ENCODE measurements around the gene LAMB3.

LAMB3 gene

DNA sequence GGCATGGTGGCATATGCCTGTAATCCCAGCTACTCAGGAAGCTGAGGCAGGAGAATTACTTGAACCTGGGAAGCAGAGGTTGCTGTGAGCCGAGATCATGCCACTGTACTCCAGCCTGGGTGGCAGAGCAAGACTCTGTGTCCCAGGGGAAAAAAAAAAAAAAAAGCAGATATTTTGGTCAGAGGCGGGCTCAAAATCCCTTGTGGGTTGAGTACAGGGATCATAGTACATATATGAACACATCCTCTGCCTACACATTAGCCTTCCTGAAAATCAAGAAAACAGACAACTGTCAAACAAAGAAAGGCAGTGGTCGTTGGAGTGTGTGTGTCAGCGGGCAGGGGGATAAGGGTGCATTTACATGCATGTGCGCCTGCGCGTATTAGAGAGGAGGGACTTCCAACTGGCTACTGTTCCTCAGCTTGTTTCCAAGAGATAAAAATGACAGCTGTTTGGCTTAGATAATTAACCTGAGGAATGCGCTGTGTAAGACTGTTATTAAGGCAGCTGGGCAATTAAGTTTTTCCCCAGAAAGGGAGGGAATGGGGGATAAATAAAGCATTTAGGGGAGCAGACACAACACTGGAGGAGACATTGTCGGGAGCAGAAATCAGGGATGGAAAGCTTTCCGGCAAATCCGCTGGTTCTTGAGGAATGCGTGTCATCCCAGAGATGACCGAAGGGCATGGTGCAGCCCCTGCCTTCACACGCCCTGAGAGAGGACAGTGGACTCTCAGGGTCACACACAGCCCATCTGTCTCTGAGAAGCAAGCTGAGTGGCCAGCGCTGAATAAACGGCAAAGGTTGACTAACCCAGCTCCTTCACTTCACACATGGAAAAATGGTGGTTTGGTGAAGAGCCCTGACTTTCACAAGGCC lies 6.4 kb downstream of the LAMB3 start:
- TF ChIP-seq CTCF (IDR thresholded peaks at IDR 0.05; ENCODE audit: low read depth, low read length): no peak
- H3K4me3 ChIP-seq (ENCODE audit: low read depth, low read length): no peak overlapping the region

DNA sequence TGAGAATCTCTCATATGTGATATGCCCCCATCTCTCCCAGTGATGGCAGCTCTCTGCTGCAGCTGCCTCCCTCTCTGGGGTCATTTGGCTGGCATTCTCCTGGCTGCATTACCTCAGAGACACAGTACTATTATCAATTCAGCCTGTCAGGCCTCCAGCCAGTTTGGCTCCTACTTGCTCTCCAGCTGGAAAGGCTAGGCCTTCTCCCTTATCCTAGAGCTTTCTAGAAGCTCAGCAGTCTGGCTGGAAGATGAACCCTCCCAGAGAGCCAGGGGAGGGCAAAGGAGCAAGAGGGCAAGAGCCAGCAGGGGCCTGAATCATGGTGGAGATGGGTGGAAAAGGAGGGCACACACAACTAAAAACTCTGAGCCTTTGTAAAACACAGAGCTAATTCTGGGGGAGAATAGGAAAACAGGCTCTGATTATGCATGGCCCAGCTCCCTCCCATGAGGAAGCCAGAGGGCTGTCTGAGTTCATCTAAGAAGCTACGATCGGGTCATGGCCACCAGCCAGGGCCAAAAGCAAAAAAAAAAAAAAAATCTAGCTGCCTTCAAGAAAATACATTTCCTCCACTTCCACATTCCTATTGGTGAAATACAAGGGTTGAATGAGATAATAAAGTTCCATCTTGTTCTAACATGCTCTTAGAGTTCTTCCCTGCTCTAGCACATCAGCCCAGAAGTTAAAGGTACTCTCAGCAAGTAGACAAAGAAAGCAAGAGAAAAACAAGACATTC lies 8.8 kb downstream of the LAMB3 start:
- no peak overlapping the region for H3K4me3 ChIP-seq (ENCODE audit: low read depth, low read length)
- no peak for TF ChIP-seq CTCF (IDR thresholded peaks at IDR 0.05; ENCODE audit: low read depth, low read length)

GRCh38 chr1:209642816-209643215 lies 9.4 kb downstream of the LAMB3 start:
- no peak overlapping the region for H3K4me3 ChIP-seq (ENCODE audit: low read depth, low read length)
- no peak for TF ChIP-seq CTCF (IDR thresholded peaks at IDR 0.05; ENCODE audit: low read depth, low read length)

DNA sequence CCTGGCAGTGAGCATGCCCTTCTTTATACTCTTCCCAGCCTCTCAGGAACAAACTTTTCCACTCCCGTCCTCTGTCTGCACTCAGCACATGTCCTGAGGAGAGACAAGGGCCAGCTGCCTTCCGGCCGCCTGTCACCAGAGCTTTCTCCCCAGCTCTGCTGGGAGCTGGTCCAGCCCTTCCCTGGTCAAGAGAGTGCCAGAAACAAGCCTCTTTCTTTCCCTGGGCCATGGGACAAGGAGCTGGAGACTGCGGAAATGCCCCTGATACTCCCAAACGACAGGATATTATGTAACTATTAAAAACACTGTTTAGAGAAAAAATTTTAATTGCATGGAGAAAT lies 10.4 kb downstream of the LAMB3 start:
- no peak for TF ChIP-seq CTCF (IDR thresholded peaks at IDR 0.05; ENCODE audit: low read depth, low read length)
- H3K4me3 ChIP-seq (ENCODE audit: low read depth, low read length): no peak overlapping the region

DNA sequence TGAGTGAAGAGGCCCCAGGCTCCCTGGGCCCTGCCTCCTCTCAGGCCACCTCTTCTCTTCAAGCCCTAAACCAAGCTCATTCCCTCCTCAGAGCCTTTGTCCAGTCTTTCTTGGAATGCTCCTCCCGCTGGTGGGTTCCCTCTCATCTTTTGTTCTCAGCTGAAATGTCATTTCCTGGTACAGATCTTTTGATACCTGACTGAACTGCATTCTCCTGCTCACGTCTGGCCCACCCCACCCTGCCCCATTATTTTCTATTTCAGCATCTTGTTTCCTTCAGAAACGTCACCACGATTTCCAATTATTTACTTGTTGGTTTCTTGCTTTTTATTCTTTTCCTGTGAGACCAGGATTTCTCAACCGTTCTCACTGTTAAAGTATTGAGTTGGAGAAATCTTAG lies 16.4 kb downstream of the LAMB3 start:
- TF ChIP-seq CTCF (IDR thresholded peaks at IDR 0.05; ENCODE audit: low read depth, low read length): no peak
- H3K4me3 ChIP-seq (ENCODE audit: low read depth, low read length): no peak overlapping the region

GRCh38 chr1:209634005-209634737 lies 18.1 kb downstream of the LAMB3 start:
- no peak overlapping the region for H3K4me3 ChIP-seq (ENCODE audit: low read depth, low read length)
- no peak for TF ChIP-seq CTCF (IDR thresholded peaks at IDR 0.05; ENCODE audit: low read depth, low read length)
